Lower leg skin (tissue), 3 donors: ENCODE results near the gene CSGALNACT2.

Experiments used
- POLR2A ChIP-seq, 2 donors: fragments of 450-650 bp; IDR thresholded peaks; one replicate each; pipeline ENCODE4 v1.6.1; 2016 to 2017; ENCODE audit warnings: antibody characterized with exemption in 2 of 2, mild to moderate bottlenecking in 1 of 2, moderate library complexity in 1 of 2
- TF ChIP-seq, protein P1 (sequence below), 3 donors: fragments of 450-650 bp; IDR thresholded peaks; one replicate each; pipeline ENCODE4 v1.5.1; 2016; ENCODE audit warnings: antibody characterized with exemption in 3 of 3, mild to moderate bottlenecking in 3 of 3, moderate library complexity in 2 of 3

DNA sequence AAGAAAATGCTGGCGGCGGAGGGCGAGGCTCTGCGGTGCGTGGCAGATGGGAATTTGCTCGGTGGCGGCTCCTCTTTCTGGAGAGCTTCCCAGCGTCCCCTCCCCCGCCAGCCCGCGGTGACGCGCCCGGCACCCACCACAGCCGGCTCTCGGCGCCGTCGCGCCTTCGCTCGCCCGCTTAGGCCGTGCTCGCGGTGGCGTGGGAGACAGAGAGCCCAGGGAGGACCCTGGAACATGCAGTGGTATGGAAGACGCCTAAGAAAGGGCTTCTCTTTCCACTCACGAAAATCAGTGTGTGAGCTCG is 576 bp upstream of the CSGALNACT2 start:
- no peak for TF ChIP-seq POLR2A (IDR thresholded peaks at IDR 0.05)
- TF ChIP-seq, protein P1, sequence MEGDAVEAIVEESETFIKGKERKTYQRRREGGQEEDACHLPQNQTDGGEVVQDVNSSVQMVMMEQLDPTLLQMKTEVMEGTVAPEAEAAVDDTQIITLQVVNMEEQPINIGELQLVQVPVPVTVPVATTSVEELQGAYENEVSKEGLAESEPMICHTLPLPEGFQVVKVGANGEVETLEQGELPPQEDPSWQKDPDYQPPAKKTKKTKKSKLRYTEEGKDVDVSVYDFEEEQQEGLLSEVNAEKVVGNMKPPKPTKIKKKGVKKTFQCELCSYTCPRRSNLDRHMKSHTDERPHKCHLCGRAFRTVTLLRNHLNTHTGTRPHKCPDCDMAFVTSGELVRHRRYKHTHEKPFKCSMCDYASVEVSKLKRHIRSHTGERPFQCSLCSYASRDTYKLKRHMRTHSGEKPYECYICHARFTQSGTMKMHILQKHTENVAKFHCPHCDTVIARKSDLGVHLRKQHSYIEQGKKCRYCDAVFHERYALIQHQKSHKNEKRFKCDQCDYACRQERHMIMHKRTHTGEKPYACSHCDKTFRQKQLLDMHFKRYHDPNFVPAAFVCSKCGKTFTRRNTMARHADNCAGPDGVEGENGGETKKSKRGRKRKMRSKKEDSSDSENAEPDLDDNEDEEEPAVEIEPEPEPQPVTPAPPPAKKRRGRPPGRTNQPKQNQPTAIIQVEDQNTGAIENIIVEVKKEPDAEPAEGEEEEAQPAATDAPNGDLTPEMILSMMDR (IDR thresholded peaks at IDR 0.05): no peak
